IMR-90 (cell line): Measurements from ENCODE around the gene RAPGEF2. TPM values are rescaled to one million over a fixed set of nuclear protein-coding genes. Genes with fewer than 3 reads are reported as not detected.

Experiments
- ATAC-seq: fragments of 200-7000 bp; cut with Tn5 transposase; 2 replicates; pipeline ENCODE4 v1.9.1; 2020; ENCODE audit warnings: low read depth, mild to moderate bottlenecking, moderate library complexity
- BruUV-seq: library from RNA; stranded (reverse); fragments of 400-500 nt; replicated peaks from 2 replicates; lab custom pipeline; 2021; lab: Mats Ljungman, UMichigan
- CTCF ChIA-PET: fragments of 300-600 bp; formaldehyde crosslinking; extraction: SDS; loops from one replicate; lab custom pipeline; 2021; ENCODE audit warnings: antibody characterized with exemption; lab: Yijun Ruan, JAX
- POLR2A ChIA-PET: fragments of 300-600 bp; sonication (Branson Sonifier 250); formaldehyde crosslinking; loops from one replicate; lab custom pipeline; 2022; ENCODE audit warnings: antibody characterized with exemption; ENCODE audit not compliant: unreplicated experiment; lab: Charles Lee
- DNase-seq: peaks from one replicate; pipeline ENCODE4 v3.0.0; 2013
- H2AFZ ChIP-seq: replicated peaks from 2 replicates; pipeline ENCODE3; 2013; ENCODE audit warnings: low read length, mild to moderate bottlenecking; ENCODE audit not compliant: poor library complexity
- H2AK5ac ChIP-seq: 2 replicates; pipeline ENCODE4 v1.6.1; 2013; ENCODE audit warnings: low read depth, low read length, inconsistent platforms
- H2AK9ac ChIP-seq: replicated peaks from 2 replicates; pipeline ENCODE3; 2013; ENCODE audit warnings: mild to moderate bottlenecking, low read depth, low read length, moderate library complexity; ENCODE audit not compliant: poor library complexity
- H2BK120ac ChIP-seq: 2 replicates; pipeline ENCODE4 v1.6.1; 2013; ENCODE audit warnings: low read depth, low read length, inconsistent platforms
- H2BK15ac ChIP-seq: 3 replicates; pipeline ENCODE4 v1.6.1; 2013; ENCODE audit warnings: low read depth, low read length, inconsistent platforms
- H2BK20ac ChIP-seq: 2 replicates; pipeline ENCODE4 v1.6.1; 2013; ENCODE audit warnings: low read depth, mild to moderate bottlenecking, inconsistent platforms, low read length, moderate library complexity
- H2BK5ac ChIP-seq: 2 replicates; pipeline ENCODE4 v1.6.1; 2013; ENCODE audit warnings: mild to moderate bottlenecking, low read depth, low read length, inconsistent platforms; ENCODE audit not compliant: poor library complexity, severe bottlenecking
- H3K14ac ChIP-seq: replicated peaks from 2 replicates; pipeline ENCODE4 v1.6.1; 2013; ENCODE audit warnings: low read depth, low read length, inconsistent platforms
- H3K18ac ChIP-seq: 2 replicates; pipeline ENCODE4 v1.6.1; 2013; ENCODE audit warnings: low read depth, low read length, control low read depth
- H3K23ac ChIP-seq: 2 replicates; pipeline ENCODE4 v1.6.1; 2013; ENCODE audit warnings: low read depth, low read length, inconsistent platforms
- H3K27ac ChIP-seq: 2 replicates; pipeline ENCODE4 v1.5.1; 2013; ENCODE audit warnings: mild to moderate bottlenecking, control low read depth, low read length; ENCODE audit not compliant: insufficient read depth
- H3K27me3 ChIP-seq: 2 replicates; pipeline ENCODE4 v1.6.1; 2013; ENCODE audit warnings: low read length; ENCODE audit not compliant: control insufficient read depth, insufficient read depth
- H3K36me3 ChIP-seq: 2 replicates; pipeline ENCODE4 v1.6.1; 2013; ENCODE audit warnings: low read length, mixed read lengths; ENCODE audit not compliant: control insufficient read depth, insufficient read depth
- H3K4ac ChIP-seq: 2 replicates; pipeline ENCODE4 v1.6.1; 2013; ENCODE audit warnings: low read depth, low read length, inconsistent platforms
- H3K4me1 ChIP-seq: 2 replicates; pipeline ENCODE4 v1.6.1; 2013; ENCODE audit warnings: low read length, mixed read lengths; ENCODE audit not compliant: control insufficient read depth, insufficient read depth
- H3K4me2 ChIP-seq: 2 replicates; pipeline ENCODE4 v1.6.1; 2013; ENCODE audit warnings: low read depth, mild to moderate bottlenecking, control low read depth, low read length, moderate library complexity
- H3K4me3 ChIP-seq: 2 replicates; pipeline ENCODE4 v1.5.1; 2013; ENCODE audit warnings: low read depth, mild to moderate bottlenecking, control low read depth, low read length, moderate library complexity; ENCODE audit not compliant: insufficient read depth
- H3K56ac ChIP-seq: 2 replicates; pipeline ENCODE4 v1.6.1; 2013; ENCODE audit warnings: low read length, inconsistent platforms; ENCODE audit not compliant: insufficient read depth; ENCODE audit errors: extremely low read depth
- H3K79me1 ChIP-seq, 2 experiments: 2 replicates each; pipeline ENCODE4 v1.6.1; 2013; ENCODE audit warnings: low read length in 2 of 2, inconsistent platforms in 1 of 2, low read depth in 1 of 2
- H3K9ac ChIP-seq: 2 replicates; pipeline ENCODE4 v1.6.1; 2013; ENCODE audit warnings: low read depth, low read length, control low read depth
- H3K9me1 ChIP-seq: 2 replicates; pipeline ENCODE4 v1.6.1; 2013; ENCODE audit warnings: low read length, inconsistent platforms; ENCODE audit not compliant: insufficient read depth
- H3K9me3 ChIP-seq: 2 replicates; pipeline ENCODE4 v1.6.1; 2013; ENCODE audit warnings: low read length; ENCODE audit not compliant: control insufficient read depth, insufficient read depth
- H4K20me1 ChIP-seq: 2 replicates; pipeline ENCODE4 v1.6.1; 2013; ENCODE audit warnings: low read length, inconsistent platforms; ENCODE audit not compliant: insufficient read depth
- H4K5ac ChIP-seq: 2 replicates; pipeline ENCODE4 v1.6.1; 2013; ENCODE audit warnings: mild to moderate bottlenecking, low read depth, low read length, control low read depth
- H4K8ac ChIP-seq, 2 experiments: 2 replicates each; pipeline ENCODE4 v1.6.1; 2013; ENCODE audit warnings: low read depth in 2 of 2, low read length in 2 of 2, control low read depth in 1 of 2, inconsistent platforms in 1 of 2
- H4K91ac ChIP-seq: 2 replicates; pipeline ENCODE4 v1.6.1; 2013; ENCODE audit warnings: low read depth, low read length, inconsistent platforms; ENCODE audit not compliant: insufficient read depth
- FOS ChIP-seq: fragments of 150-350 bp; IDR thresholded peaks from 2 replicates; pipeline ENCODE4 v1.6.1; 2016; ENCODE audit warnings: low read depth, low read length
- MAFK ChIP-seq: IDR thresholded peaks from 2 replicates; pipeline ENCODE4 v1.6.1; 2012; ENCODE audit warnings: low read depth, low read length, improper control_type of control experiment
- MAZ ChIP-seq: IDR thresholded peaks from 2 replicates; pipeline ENCODE4 v1.6.1; 2012; ENCODE audit warnings: low read depth, mild to moderate bottlenecking, low read length, improper control_type of control experiment, moderate library complexity, borderline replicate concordance
- NFE2L2 ChIP-seq: fragments of 150-350 bp; IDR thresholded peaks from 2 replicates; pipeline ENCODE4 v1.6.1; 2016; ENCODE audit warnings: low read depth, mild to moderate bottlenecking, low read length
- WGBS, 2 experiments: methylation state at CpG; one replicate each; pipeline versions ENCODE4 v1.1.5 to v1.1.7; 2013; ENCODE audit warnings: missing lambda C conversion rate in 2 of 2; ENCODE audit not compliant: insufficient read length in 1 of 2; ENCODE audit errors: extremely low coverage in 2 of 2; 5-methylcytosine and 5-hydroxymethylcytosine counted together
- dilution Hi-C: fragments of 300-500 bp; cut with HindIII; formaldehyde crosslinking; loops from one replicate; pipeline ENCODE4 v1.14.3; 2018; ENCODE audit warnings: low sequenced_read_pairs; ENCODE audit not compliant: unreplicated experiment
- in situ Hi-C: fragments of 300-500 bp; cut with MboI; formaldehyde crosslinking; loops from 3 replicates; pipeline ENCODE4 v1.14.3; 2019; ENCODE audit warnings: low sequenced_read_pairs, inconsistent platforms, mixed read lengths
- intact Hi-C: fragments of 100-400 bp; cut with micrococcal nuclease; formaldehyde crosslinking; loops from 2 replicates; pipeline ENCODE4 v1.10.0; 2022
- polyA plus RNA-seq, 3 experiments: library from polyadenylated mRNA; depleted of rRNA; stranded (reverse); fragments of >200 nt; gene quantifications; 2 replicates each; pipeline ENCODE4 v1.2.3, GENCODE V29; 2012; ENCODE audit warnings: low replicate concordance in 1 of 3
- total RNA-seq: library from RNA; depleted of rRNA; stranded (reverse); fragments of >200 nt; gene quantifications from 2 replicates; pipeline ENCODE4 v1.2.3, GENCODE V29; 2012

RAPGEF2 gene
- total and polyA plus RNA-seq, 2 of the 4 experiments (the other 2 are of a cell fraction), result 27.6 to 109 TPM

- H4K5ac ChIP-seq, result no peak overlapping the region
- peaks cover 2% of the 10 kb centered on the region for H3K4me1 ChIP-seq
- no peak overlapping the region for H3K18ac ChIP-seq
- TF ChIP-seq MAZ (no peak), FOS (no peak), MAFK (no peak), NFE2L2 (0 out of 2 replicates have a peak, but pooled peaks have one; percentile 7)
- H4K91ac ChIP-seq, result no peak overlapping the region
- H2BK5ac ChIP-seq, result no peak overlapping the region
- intact Hi-C loops (loop anchor here (5.0 to 10.0 kb wide), 2 partner anchors 35 to 373 kb away; no protein-coding TSS in a partner anchor), dilution Hi-C loops (no loop called here), in situ Hi-C loops (no loop called here)
- WGBS, 2 experiments, result no CpG with 5 or more reads among the region's 2 CpGs
- no peak overlapping the region for H3K27ac ChIP-seq
- H3K4me2 ChIP-seq, result no peak overlapping the region
- peaks cover 30 to 51% of the 10 kb centered on the region in 2 experiments for H3K79me1 ChIP-seq
- no peak overlapping the region for H2BK120ac ChIP-seq
- no TSS peak for BruUV-seq
- CTCF ChIA-PET, result interaction anchor here (0.6 to 1.3 kb wide), 2 partner anchors 11 to 15 kb away, joined by 3 read pairs; no protein-coding TSS in a partner anchor
- H3K9me1 ChIP-seq, result 0 out of 2 replicates have a peak, but pooled peaks cover 3% of the 10 kb centered on the region
- no peak overlapping the region for H2BK15ac ChIP-seq
- peak; percentile 55 for DNase-seq
- no peak overlapping the region for H4K8ac ChIP-seq
- H2BK20ac ChIP-seq, result no peak overlapping the region
- H3K4ac ChIP-seq, result no peak overlapping the region
- peaks cover 36% of the 10 kb centered on the region for H4K20me1 ChIP-seq
- H2AK9ac ChIP-seq, result no peak overlapping the region
- H2AFZ ChIP-seq, result no peak overlapping the region
- no peaks in the 10 kb centered on the region for H3K36me3 ChIP-seq
- no peak for ATAC-seq
- no peak overlapping the region for H3K9ac ChIP-seq
- POLR2A ChIA-PET, result no interaction called here
- peak overlapping the region; percentile 11; the same call in 1 of the 2 replicates for H3K56ac ChIP-seq
- no peak overlapping the region for H2AK5ac ChIP-seq
- H3K4me3 ChIP-seq, result no peak overlapping the region
- no peaks in the 10 kb centered on the region for H3K9me3 ChIP-seq
- no peak overlapping the region for H3K14ac ChIP-seq
- H3K23ac ChIP-seq, result no peak overlapping the region
- H3K27me3 ChIP-seq, result no peaks in the 10 kb centered on the region
Measured at GRCh38 chr4:159107203-159107925, 4.5 kb downstream of the RAPGEF2 start.
